ENCODE measurements around the gene LRSAM1.

The LRSAM1 gene

GRCh38 chr9:127426756-127427155 lies 24.6 kb upstream of the LRSAM1 start:
- no peak for DNase-seq (ENCODE audit: low spot score)

- no peak for DNase-seq (ENCODE audit: low spot score)
These were observed 23.0 kb upstream of the LRSAM1 start for GRCh38 chr9:127428348-127428747.

- DNase-seq (ENCODE audit: low spot score), result no peak
These were observed 20.9 kb upstream of the LRSAM1 start for GRCh38 chr9:127430415-127430814.

- DNase-seq (ENCODE audit: low spot score), result no peak
These were observed 13.6 kb upstream of the LRSAM1 start for GRCh38 chr9:127437497-127438264.

- no peak for DNase-seq (ENCODE audit: low spot score)
These were observed 12.9 kb upstream of the LRSAM1 start for GRCh38 chr9:127438394-127438793.

GRCh38 chr9:127444283-127444920 lies 6.9 kb upstream of the LRSAM1 start:
- no peak for DNase-seq (ENCODE audit: low spot score)

GRCh38 chr9:127444921-127445850 lies 6.1 kb upstream of the LRSAM1 start:
- no peak for DNase-seq (ENCODE audit: low spot score)

- no peak for DNase-seq (ENCODE audit: low spot score)
These were observed 5.2 kb upstream of the LRSAM1 start for GRCh38 chr9:127445851-127446712.

- DNase-seq (ENCODE audit: low spot score), result no peak
These were observed 4.4 kb upstream of the LRSAM1 start for GRCh38 chr9:127446713-127447415.

GRCh38 chr9:127447416-127448111 lies 3.7 kb upstream of the LRSAM1 start:
- DNase-seq (ENCODE audit: low spot score), result no peak

GRCh38 chr9:127448112-127448805 lies 3.1 kb upstream of the LRSAM1 start:
- DNase-seq (ENCODE audit: low spot score), result no peak

- no peak for DNase-seq (ENCODE audit: low spot score)
These were observed 1.9 kb upstream of the LRSAM1 start for GRCh38 chr9:127449332-127449966.

- no peak for DNase-seq (ENCODE audit: low spot score)
These were observed 1.0 kb upstream of the LRSAM1 start for GRCh38 chr9:127450243-127450760.

GRCh38 chr9:127451608-127451857 lies 223 bp downstream of the LRSAM1 start:
- DNase-seq (ENCODE audit: low spot score), result no peak

- peak; percentile 73 for DNase-seq (ENCODE audit: low spot score)
These were observed 747 bp downstream of the LRSAM1 start for GRCh38 chr9:127451858-127452656.

GRCh38 chr9:127452691-127453090 lies 1.4 kb downstream of the LRSAM1 start:
- no peak for DNase-seq (ENCODE audit: low spot score)

GRCh38 chr9:127455324-127455992 lies 4.1 kb downstream of the LRSAM1 start:
- no peak for DNase-seq (ENCODE audit: low spot score)

Measured in left forelimb (tissue), 1 donor.